AG04450 (cell line): Measurements from ENCODE around the gene MTR. TPM values are rescaled to one million over a fixed set of nuclear protein-coding genes. Genes with fewer than 3 reads are reported as not detected.

Source experiments
- CTCF ChIA-PET: fragments of 300-600, 350-600 bp; formaldehyde crosslinking; extraction: SDS; loops from one replicate; lab custom pipeline; 2022; ENCODE audit warnings: antibody characterized with exemption, inconsistent platforms; lab: Charles Lee
- POLR2A ChIA-PET: fragments of 350-600 bp; formaldehyde crosslinking; extraction: SDS; loops from one replicate; lab custom pipeline; 2021; ENCODE audit warnings: antibody characterized with exemption, inconsistent platforms; lab: Yijun Ruan, JAX
- DNase-seq: peaks from one replicate; pipeline ENCODE4 v3.0.0-alpha.2; 2011; ENCODE audit warnings: low read depth, low spot score
- H3K27ac ChIP-seq: one replicate; pipeline ENCODE4 v1.5.1; 2012; ENCODE audit warnings: low read depth, low read length, control low read depth
- H3K27me3 ChIP-seq: one replicate; pipeline ENCODE4 v1.6.0; 2012; ENCODE audit warnings: low read length; ENCODE audit not compliant: control insufficient read depth, insufficient read depth
- H3K4me3 ChIP-seq: 2 replicates; pipeline ENCODE4 v1.5.1; 2011; ENCODE audit warnings: mild to moderate bottlenecking, low read depth, low read length, control low read depth
- H3K9me3 ChIP-seq: 2 replicates; pipeline ENCODE4 v1.5.1; 2012; ENCODE audit warnings: low read length; ENCODE audit not compliant: control insufficient read depth, insufficient read depth
- CTCF ChIP-seq: IDR thresholded peaks from 2 replicates; pipeline ENCODE4 v1.5.1; 2011; ENCODE audit warnings: low read depth, low read length, control low read depth, inconsistent platforms
- polyA plus RNA-seq: library from polyadenylated mRNA; depleted of rRNA; stranded (reverse); fragments of >200 nt; gene quantifications from 2 replicates; pipeline ENCODE4 v1.2.3, GENCODE V29; 2011

Gene MTR
- polyA plus RNA-seq, 1 experiment: 13.0 TPM

- Histone ChIP-seq H3K27me3 (no peaks in the 10 kb centered on the region), H3K4me3 (no peak overlapping the region), H3K27ac (no peak overlapping the region), H3K9me3 (no peaks in the 10 kb centered on the region)
- DNase-seq: no peak
- POLR2A ChIA-PET: no interaction called here
- CTCF ChIA-PET: interaction anchor here (1.0 kb wide), 1 partner anchor 102 kb away, joined by 6 read pairs; no protein-coding TSS in a partner anchor
- TF ChIP-seq CTCF: no peak
These were observed 65.6 kb downstream of the MTR start for GRCh38 chr1:236860674-236861073.

GRCh38 chr1:236861560-236862218 is 66.6 kb downstream of the MTR start:
- no peaks in the 10 kb centered on the region for H3K27me3 ChIP-seq
- ChIA-PET POLR2A (no interaction called here), CTCF (interaction anchor here (0.5 kb wide), 1 partner anchor 164 kb away, joined by 6 read pairs; no protein-coding TSS in a partner anchor)
- no peak for TF ChIP-seq CTCF
- H3K9me3 ChIP-seq: no peaks in the 10 kb centered on the region
- no peak overlapping the region for H3K4me3 ChIP-seq
- peak; percentile 10 for DNase-seq
- no peak overlapping the region for H3K27ac ChIP-seq

GRCh38 chr1:236862219-236862591 is 67.1 kb downstream of the MTR start:
- no peak for DNase-seq
- ChIA-PET POLR2A (no interaction called here), CTCF (no interaction called here)
- Histone ChIP-seq H3K27me3 (no peaks in the 10 kb centered on the region), H3K4me3 (no peak overlapping the region), H3K9me3 (no peaks in the 10 kb centered on the region), H3K27ac (no peak overlapping the region)
- TF ChIP-seq CTCF: no peak

GRCh38 chr1:236862615-236863211 is 67.6 kb downstream of the MTR start:
- H3K4me3 ChIP-seq: no peak overlapping the region
- H3K27me3 ChIP-seq: no peaks in the 10 kb centered on the region
- H3K9me3 ChIP-seq: no peaks in the 10 kb centered on the region
- H3K27ac ChIP-seq: no peak overlapping the region
- DNase-seq: no peak
- ChIA-PET POLR2A (no interaction called here), CTCF (no interaction called here)
- TF ChIP-seq CTCF: no peak

- no peak for TF ChIP-seq CTCF
- Histone ChIP-seq H3K4me3 (no peak overlapping the region), H3K27me3 (no peaks in the 10 kb centered on the region), H3K9me3 (no peaks in the 10 kb centered on the region), H3K27ac (no peak overlapping the region)
- no peak for DNase-seq
- ChIA-PET POLR2A (no interaction called here), CTCF (interaction anchor here (1.3 kb wide), 1 partner anchor 105 kb away, joined by 7 read pairs; no protein-coding TSS in a partner anchor)
These were observed 69.1 kb downstream of the MTR start for GRCh38 chr1:236864211-236864610.
